ENCODE data around the gene PALM3. TPM values are rescaled to one million over a fixed set of nuclear protein-coding genes. Genes with fewer than 3 reads are reported as not detected.

The PALM3 gene
- total RNA-seq, 2 experiments from 2014 or later: 0.25 TPM; not detected in 1

- Mint-ChIP-seq H3K4me1 (ENCODE audit: low read depth) (peaks cover 10% of the 10 kb centered on the region), H3K27ac (no peak overlapping the region), H3K9me3 (no peaks in the 10 kb centered on the region), H3K4me3 (no peak overlapping the region), H3K36me3 (ENCODE audit: low read depth) (no peaks in the 10 kb centered on the region), H3K27me3 (peaks cover 28% of the 10 kb centered on the region)
- intact Hi-C loops (cut with DNase I, micrococcal nuclease): no loop called here
- Histone ChIP-seq H3K27me3 (ENCODE audit: control insufficient read depth in 1 of 2, insufficient read depth in 2 of 2, low read length in 2 of 2) (peaks cover 23 to 29% of the 10 kb centered on the region in 2 experiments), H3K36me3 (ENCODE audit: insufficient read depth, low read length) (no peaks in the 10 kb centered on the region), H3K9me3 (ENCODE audit: control insufficient read depth in 1 of 2, insufficient read depth in 1 of 2, low read length in 2 of 2) (peaks cover 0 to 4% of the 10 kb centered on the region in 2 experiments), H3K4me3 (ENCODE audit: low read length) (no peak overlapping the region), H3K27ac (ENCODE audit: low read depth in 1 of 2, low read length in 2 of 2) (no peak overlapping the region), H3K4me1 (ENCODE audit: insufficient read depth, low read length) (peaks cover 13% of the 10 kb centered on the region)
- CTCF ChIA-PET: no interaction called here
- no peak for ATAC-seq (ENCODE audit: poor library complexity)
- POLR2A ChIA-PET: no interaction called here
- DNase-seq: no peak
- TF ChIP-seq, protein P1, sequence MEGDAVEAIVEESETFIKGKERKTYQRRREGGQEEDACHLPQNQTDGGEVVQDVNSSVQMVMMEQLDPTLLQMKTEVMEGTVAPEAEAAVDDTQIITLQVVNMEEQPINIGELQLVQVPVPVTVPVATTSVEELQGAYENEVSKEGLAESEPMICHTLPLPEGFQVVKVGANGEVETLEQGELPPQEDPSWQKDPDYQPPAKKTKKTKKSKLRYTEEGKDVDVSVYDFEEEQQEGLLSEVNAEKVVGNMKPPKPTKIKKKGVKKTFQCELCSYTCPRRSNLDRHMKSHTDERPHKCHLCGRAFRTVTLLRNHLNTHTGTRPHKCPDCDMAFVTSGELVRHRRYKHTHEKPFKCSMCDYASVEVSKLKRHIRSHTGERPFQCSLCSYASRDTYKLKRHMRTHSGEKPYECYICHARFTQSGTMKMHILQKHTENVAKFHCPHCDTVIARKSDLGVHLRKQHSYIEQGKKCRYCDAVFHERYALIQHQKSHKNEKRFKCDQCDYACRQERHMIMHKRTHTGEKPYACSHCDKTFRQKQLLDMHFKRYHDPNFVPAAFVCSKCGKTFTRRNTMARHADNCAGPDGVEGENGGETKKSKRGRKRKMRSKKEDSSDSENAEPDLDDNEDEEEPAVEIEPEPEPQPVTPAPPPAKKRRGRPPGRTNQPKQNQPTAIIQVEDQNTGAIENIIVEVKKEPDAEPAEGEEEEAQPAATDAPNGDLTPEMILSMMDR (IDR thresholded peaks at IDR 0.05): no peak
These were observed 1.2 kb upstream of the PALM3 start for GRCh38 chr19:14063105-14063504.

DNA sequence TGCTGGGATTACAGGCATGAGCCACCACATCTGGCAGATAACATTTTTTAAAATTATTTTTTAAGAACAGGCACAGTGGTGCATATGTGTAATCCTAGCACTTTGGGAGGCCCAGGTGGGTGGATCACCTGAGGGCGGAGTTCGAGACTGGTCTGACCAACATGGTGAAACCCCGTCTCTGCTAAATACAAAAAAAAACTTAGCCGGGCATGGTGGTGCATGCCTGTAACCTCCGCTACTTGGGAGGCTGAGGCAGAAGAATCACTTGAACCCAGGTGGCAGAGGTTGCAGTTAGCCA, 631 bp upstream of the PALM3 start:
- Mint-ChIP-seq H3K4me3 (no peak overlapping the region), H3K27ac (no peak overlapping the region), H3K9me3 (no peaks in the 10 kb centered on the region), H3K27me3 (peaks cover 34% of the 10 kb centered on the region), H3K4me1 (ENCODE audit: low read depth) (peaks cover 10% of the 10 kb centered on the region), H3K36me3 (ENCODE audit: low read depth) (no peaks in the 10 kb centered on the region)
- DNase-seq (no peak), ATAC-seq (ENCODE audit: poor library complexity) (no peak)
- intact Hi-C loops (cut with DNase I, micrococcal nuclease): no loop called here
- ChIA-PET CTCF (no interaction called here), POLR2A (no interaction called here)
- Histone ChIP-seq H3K27ac (ENCODE audit: low read depth in 1 of 2, low read length in 2 of 2) (no peak overlapping the region), H3K36me3 (ENCODE audit: insufficient read depth, low read length) (no peaks in the 10 kb centered on the region), H3K4me3 (ENCODE audit: low read length) (no peak overlapping the region), H3K27me3 (ENCODE audit: control insufficient read depth in 1 of 2, insufficient read depth in 2 of 2, low read length in 2 of 2) (peaks cover 28 to 32% of the 10 kb centered on the region in 2 experiments), H3K4me1 (ENCODE audit: insufficient read depth, low read length) (peaks cover 18% of the 10 kb centered on the region), H3K9me3 (ENCODE audit: control insufficient read depth in 1 of 2, insufficient read depth in 1 of 2, low read length in 2 of 2) (peaks cover 0 to 4% of the 10 kb centered on the region in 2 experiments)
- TF ChIP-seq, protein P1 (IDR thresholded peaks at IDR 0.05): no peak

- H3K27ac Mint-ChIP-seq: no peak overlapping the region
- POLR2A ChIA-PET: interaction anchor here (0.8 kb wide), 1 partner anchor 30 kb away, joined by 4 read pairs; the partner anchor contains the start of gene IL27RA
These were observed 661 bp downstream of the PALM3 start for GRCh38 chr19:14061081-14061749.

More at GRCh38 chr19:14061081-14061749, 661 bp downstream of the PALM3 start:
- Mint-ChIP-seq H3K9me3 (no peaks in the 10 kb centered on the region), H3K27me3 (peaks cover 34% of the 10 kb centered on the region), H3K36me3 (ENCODE audit: low read depth) (no peaks in the 10 kb centered on the region), H3K4me3 (no peak overlapping the region), H3K4me1 (ENCODE audit: low read depth) (peaks cover 10% of the 10 kb centered on the region)
- TF ChIP-seq, protein P1 (IDR thresholded peaks at IDR 0.05): no peak
- H3K9me3 ChIP-seq (ENCODE audit: control insufficient read depth in 1 of 2, insufficient read depth in 1 of 2, low read length in 2 of 2): peaks cover 0 to 4% of the 10 kb centered on the region in 2 experiments
- H3K4me3 ChIP-seq (ENCODE audit: low read length): no peak overlapping the region
- H3K27me3 ChIP-seq (ENCODE audit: control insufficient read depth in 1 of 2, insufficient read depth in 2 of 2, low read length in 2 of 2): peaks cover 28 to 32% of the 10 kb centered on the region in 2 experiments
- no peaks in the 10 kb centered on the region for H3K36me3 ChIP-seq (ENCODE audit: insufficient read depth, low read length)
- CTCF ChIA-PET: interaction anchor here (1.0 kb wide), 1 partner anchor 182 kb away, joined by 3 read pairs; no protein-coding TSS in a partner anchor
- ATAC-seq (ENCODE audit: poor library complexity) (no peak), DNase-seq (no peak)
- no peak overlapping the region for H3K27ac ChIP-seq (ENCODE audit: low read depth in 1 of 2, low read length in 2 of 2)
- peaks cover 24% of the 10 kb centered on the region for H3K4me1 ChIP-seq (ENCODE audit: insufficient read depth, low read length)
- intact Hi-C loops (cut with DNase I, micrococcal nuclease): no loop called here

Data from CD4-positive, alpha-beta T cell (primary cell).